ENCODE results near the gene AQP2.

The AQP2 gene

GRCh38 chr12:49950273-49951251 is at the start of gene AQP2:
Gene AQP2 (plus strand): TSS chr12:49950737. CDS start chr12:49950831, 94 bp downstream.
- no peak for DNase-seq

- no peak for DNase-seq
These were observed 49.5 kb upstream of the AQP2 start for GRCh38 chr12:49901026-49901425.

GRCh38 chr12:49901986-49902385 is 48.6 kb upstream of the AQP2 start:
- no peak for DNase-seq

DNA sequence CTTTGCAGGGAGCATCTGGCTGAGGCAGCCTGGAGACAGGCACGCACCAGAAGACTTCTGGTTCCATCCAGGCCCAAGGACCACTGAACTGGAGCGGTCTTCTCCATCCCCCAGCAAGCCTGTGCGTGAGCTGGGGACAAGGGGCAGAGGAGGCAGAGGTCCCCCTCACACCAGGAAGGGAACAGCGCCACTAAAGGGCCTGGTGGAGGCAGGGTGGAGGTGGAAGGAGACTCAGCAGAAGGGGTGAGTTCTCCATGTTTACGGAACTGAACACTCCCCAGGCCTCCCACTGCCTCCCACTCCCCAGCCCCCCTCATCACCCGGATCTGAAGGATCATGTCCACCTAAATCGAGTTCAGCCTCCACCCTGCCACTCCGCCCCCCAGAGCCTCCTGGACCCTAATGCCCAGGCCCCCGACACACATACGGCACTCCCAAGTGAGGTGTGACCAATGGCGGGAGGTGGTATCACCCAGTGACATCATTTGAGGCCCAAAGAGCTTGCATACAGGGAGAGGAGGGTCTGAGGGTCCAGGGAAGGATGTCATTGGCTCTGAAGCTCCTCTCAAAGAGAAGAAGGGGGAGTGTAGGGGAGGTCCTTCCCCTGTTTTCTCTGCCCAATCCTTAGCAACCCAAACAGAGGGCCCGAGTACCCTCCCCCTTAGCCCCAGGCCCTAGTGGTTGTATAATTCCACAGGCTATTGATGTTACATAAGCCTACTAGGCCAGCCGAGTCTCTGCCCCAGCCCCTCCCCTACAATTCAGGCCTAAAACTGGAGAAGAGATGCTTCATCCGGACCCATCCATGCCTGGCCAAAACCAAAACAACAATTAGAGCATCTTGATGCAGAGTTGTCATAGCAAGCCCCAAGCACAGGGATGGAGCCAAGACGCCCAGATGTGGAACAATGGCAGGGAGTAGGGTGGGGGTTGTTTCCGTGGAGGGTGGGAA is 47.9 kb upstream of the AQP2 start:
- DNase-seq: no peak

GRCh38 chr12:49903351-49903699 is 47.2 kb upstream of the AQP2 start:
- DNase-seq: no peak

DNA sequence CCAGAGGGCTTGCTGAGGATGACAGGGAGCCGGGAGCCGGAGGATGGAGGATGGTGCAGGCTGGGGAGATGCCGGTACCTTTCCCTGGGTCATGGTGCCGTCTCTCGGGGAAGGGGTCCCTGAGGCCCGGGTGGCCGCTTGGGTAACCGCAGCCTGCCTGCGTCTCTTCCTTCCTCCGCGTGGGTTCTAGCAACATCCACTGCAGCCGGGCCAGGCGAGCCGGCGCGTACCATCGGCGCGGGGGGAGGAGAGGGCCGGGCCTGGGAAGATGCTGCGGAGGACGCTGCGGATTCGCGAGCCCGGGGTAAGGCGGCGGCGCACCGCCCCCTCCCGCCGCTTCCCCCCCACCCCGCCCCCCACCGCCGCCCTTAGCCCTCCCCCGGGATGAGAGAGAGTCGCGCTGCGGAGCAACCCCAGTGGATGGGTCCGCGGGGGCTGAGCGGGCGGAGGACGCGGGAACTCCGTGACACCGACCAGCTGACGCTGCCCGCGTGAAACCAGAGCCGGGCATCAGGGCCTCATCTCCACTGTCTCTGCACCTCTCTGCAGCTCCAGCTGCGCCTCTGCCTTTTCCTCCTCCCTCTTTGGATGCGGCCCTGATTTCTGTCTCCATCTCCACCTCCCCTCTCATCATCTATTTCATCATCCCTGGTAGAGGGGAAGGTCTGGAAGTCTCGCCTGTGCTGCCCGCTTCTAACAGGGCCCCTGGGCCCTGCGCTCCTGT is 46.7 kb upstream of the AQP2 start, which contains the start of gene FAIM2:
FAIM2 (minus strand) TSS at position 201 of the 724 bp plus-strand sequence; CDS start at position 93, 108 bp downstream.
- no peak for DNase-seq

GRCh38 chr12:49904601-49905000 is 45.9 kb upstream of the AQP2 start:
- DNase-seq: no peak

- no peak for DNase-seq
These were observed 44.7 kb upstream of the AQP2 start for GRCh38 chr12:49905718-49906314.

- no peak for DNase-seq
These were observed 43.2 kb upstream of the AQP2 start for GRCh38 chr12:49907352-49907751.

DNA sequence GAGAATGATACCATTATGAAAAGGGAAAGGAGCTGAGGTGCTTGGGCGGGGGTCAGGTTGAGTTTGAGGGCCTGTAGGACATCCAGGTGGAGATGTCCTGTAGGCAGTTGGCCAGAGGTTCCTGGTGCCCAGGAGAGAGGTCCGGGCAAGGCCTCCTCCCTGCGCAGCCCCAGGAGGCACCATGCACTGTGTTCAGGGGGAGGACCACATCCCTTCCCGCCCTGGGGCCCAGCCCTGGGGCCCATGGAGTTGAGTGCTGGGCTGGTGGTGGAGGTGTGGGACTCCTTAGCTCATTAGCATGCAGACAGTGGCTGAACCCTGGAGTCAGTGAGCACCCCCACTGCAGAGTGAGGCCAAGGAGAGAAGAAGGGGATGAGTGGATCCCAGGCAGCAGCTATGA is 41.2 kb upstream of the AQP2 start:
- no peak for DNase-seq

GRCh38 chr12:49909826-49910225 is 40.7 kb upstream of the AQP2 start:
- no peak for DNase-seq

- no peak for DNase-seq
These were observed 40.0 kb upstream of the AQP2 start for GRCh38 chr12:49910331-49911212.

DNA sequence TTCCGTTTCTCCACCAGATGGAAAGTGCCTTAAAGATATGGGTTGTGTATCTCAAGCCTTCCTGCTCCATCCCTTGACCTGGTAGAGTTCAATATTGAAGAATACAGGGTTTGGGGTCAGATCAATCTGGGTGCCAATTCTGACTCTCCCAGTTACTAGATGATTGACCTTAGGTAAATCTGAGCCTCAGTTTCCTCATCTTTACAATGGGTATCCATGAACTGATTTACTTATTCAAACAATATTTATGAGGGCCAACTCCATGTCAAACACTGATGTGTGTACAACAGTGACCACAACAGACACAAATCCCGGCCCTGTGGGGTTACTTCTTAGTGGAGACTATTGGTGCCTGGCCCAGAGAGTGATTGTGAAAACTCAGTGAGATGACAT is 39.3 kb upstream of the AQP2 start:
- DNase-seq: no peak

GRCh38 chr12:49912345-49913255 is 37.9 kb upstream of the AQP2 start:
- no peak for DNase-seq

GRCh38 chr12:49916129-49916919 is 34.2 kb upstream of the AQP2 start:
- no peak for DNase-seq

- DNase-seq: no peak
These were observed 33.3 kb upstream of the AQP2 start for GRCh38 chr12:49917166-49917787.

- no peak for DNase-seq
These were observed 32.8 kb upstream of the AQP2 start for GRCh38 chr12:49917788-49918173.

DNA sequence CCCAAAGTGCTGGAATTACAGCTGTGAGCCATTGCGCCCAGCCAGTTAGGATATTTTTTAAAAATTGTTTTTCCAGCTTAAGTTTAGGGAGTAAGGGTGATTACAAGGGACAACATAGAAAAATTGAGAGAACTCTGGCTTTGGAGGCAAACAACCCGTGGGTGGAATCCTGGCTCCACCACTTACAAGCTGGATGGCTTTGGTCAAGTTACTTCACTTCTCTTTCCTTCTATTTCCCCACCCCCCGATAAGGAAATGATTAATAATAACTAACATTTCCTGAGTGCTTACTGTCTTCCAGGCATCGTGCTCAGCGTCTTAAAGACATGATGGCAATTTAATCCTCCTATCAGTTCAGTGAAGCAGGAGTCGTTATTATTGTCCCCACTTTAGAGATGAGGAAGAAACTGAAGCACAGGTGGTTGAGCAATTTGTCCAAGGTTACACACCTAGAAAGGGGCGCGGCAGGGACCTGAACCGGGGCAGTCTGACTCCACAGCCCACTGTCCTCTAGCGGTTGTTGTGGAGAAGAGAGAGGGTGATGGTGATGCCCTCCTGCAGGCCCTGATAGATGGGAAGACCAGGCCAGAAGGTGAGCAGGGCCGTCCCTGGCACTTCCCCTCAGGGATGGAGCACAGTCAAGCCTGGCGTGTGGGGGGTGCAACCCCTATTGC is 30.2 kb upstream of the AQP2 start:
- DNase-seq: no peak

Measured in SW 1271 (cell line).